GM13976 (cell line): ENCODE results near the gene RIN3.

Experiments used
- DNase-seq: peaks from one replicate; pipeline ENCODE4 v3.0.0; 2012; ENCODE audit warnings: low spot score
- CTCF ChIP-seq: IDR thresholded peaks from 2 replicates; pipeline ENCODE4 v1.5.1; 2012; ENCODE audit warnings: borderline replicate concordance, mild to moderate bottlenecking; ENCODE audit not compliant: insufficient read depth; ENCODE audit errors: extremely low read depth, missing control alignments, control extremely low read depth
- in situ Hi-C: fragments of 300-500 bp; cut with MboI; formaldehyde crosslinking; loops from one replicate; pipeline ENCODE4 v1.12.0; 2022; ENCODE audit warnings: low sequenced_read_pairs, mixed read lengths, inconsistent platforms; ENCODE audit not compliant: unreplicated experiment

RIN3 gene

GRCh38 chr14:92626041-92626440 is 112.5 kb downstream of the RIN3 start:
- DNase-seq, result no peak
- no peak for TF ChIP-seq CTCF
- in situ Hi-C loops, result no loop called here

- TF ChIP-seq CTCF, result no peak
- no peak for DNase-seq
- in situ Hi-C loops, result no loop called here
Observed at GRCh38 chr14:92627707-92628215, 114.2 kb downstream of the RIN3 start.

- no peak for DNase-seq
- in situ Hi-C loops, result no loop called here
- TF ChIP-seq CTCF, result no peak
Observed at GRCh38 chr14:92628636-92629035, 115.1 kb downstream of the RIN3 start.

DNA sequence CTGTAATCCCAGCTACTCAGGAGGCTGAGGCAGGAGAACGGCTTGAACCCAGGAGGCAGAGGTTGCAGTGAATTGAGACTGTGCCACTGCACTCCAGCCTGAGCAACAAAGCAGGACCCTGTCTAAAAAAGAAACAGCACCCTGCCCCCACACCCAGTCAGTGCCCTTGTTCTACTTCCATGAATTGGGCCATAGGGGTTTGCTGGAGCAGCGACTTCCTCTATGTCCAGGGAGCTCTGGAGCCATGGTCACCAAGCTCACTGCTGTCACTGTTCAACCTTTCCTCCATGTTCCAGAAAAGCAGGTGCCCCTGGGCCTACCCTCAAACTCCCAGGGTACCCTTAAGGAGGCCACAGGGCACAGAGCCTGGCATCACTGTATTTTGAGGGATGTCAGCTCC is 116.8 kb downstream of the RIN3 start:
- DNase-seq, result no peak
- in situ Hi-C loops, result no loop called here
- TF ChIP-seq CTCF, result no peak

DNA sequence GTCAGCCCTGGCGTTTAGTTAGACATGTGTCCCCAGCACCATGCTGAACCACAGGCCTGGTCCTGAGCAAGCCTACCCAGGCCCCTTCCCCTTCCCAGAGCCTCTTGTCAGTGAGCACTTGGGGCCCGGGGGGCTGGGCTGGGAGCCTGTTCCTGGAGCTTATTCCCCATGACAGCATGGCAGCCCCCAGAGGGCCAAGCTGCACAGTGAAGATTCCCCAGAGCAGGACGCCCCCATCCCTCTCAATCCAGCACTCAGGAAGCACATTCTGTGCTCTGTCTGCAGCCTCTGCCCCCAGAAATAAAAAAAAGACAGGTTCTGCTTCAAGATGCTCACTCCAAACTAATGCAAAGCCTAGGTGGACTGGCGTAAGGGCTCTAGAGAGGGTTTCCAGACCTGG is 117.5 kb downstream of the RIN3 start:
- in situ Hi-C loops, result no loop called here
- TF ChIP-seq CTCF, result no peak
- DNase-seq, result peak; percentile 14

DNA sequence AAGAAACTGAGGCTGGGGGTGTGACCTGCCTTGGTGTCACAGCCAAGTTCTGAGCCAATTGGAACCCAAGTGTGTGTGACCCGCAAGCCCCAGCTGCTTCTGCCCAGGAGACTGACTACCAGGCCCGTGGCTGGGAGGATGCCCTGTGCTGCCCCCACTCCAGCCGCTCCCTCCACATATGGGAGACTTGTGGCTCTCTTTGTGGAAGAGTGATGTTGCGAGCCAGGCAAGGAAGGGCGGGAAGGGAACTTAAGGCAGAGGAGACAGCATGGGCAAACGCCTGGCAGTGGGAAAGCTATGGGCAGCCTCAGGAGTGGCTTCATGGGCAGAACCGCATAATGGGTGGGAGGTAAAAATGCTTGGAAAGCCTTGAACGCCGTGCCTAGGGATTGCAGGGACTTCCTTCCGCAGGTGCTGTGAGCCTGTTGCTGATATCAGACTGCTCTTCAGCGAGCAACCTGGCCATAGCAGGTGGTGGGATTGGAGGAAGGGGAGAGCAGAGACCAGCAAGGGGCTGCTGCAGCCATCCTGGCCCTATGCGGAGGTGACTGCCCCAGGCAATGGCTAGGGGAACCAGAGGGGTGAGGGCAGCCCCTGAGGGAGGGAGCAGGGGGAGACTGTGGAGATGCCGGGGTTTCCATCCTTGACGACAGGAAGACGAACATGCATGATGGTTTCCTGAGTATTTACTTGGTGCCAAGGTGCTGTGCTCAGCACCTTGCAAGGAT is 119.1 kb downstream of the RIN3 start:
- in situ Hi-C loops, result no loop called here
- peak; percentile 11 for DNase-seq
- TF ChIP-seq CTCF, result no peak

GRCh38 chr14:92633274-92633616 is 119.7 kb downstream of the RIN3 start:
- DNase-seq, result peak; percentile 26
- in situ Hi-C loops, result no loop called here
- no peak for TF ChIP-seq CTCF
